Measurements from ENCODE around the gene NOP9. TPM values are rescaled to one million over a fixed set of nuclear protein-coding genes. Genes with fewer than 3 reads are reported as not detected.
A peak's percentile ranks its signal among the peaks of the same experiment; 100 is the strongest.

The NOP9 gene
- total and polyA plus RNA-seq, 2 experiments from 2014 or later, result 2.7 to 15.7 TPM

GRCh38 chr14:24334431-24335291, 35.0 kb downstream of the NOP9 start, which contains the start of gene ADCY4:
ADCY4 (minus strand) TSS chr14:24335071; CDS start chr14:24334652, 419 bp downstream.
- Histone ChIP-seq H3K27me3 (peaks cover 98% of the 10 kb centered on the region), H3K4me3 (peak within 1 kb of the TSS; percentile 23), H3K9me3 (ENCODE audit: low read depth) (no peaks in the 10 kb centered on the region), H3K27ac (no peak within 1 kb of the TSS), H3K36me3 (no peaks in the 10 kb centered on the region), H3K4me1 (ENCODE audit: low read depth) (peaks cover 7% of the 10 kb centered on the region)
- DNase-seq (ENCODE audit: low read depth in 1 of 2, low spot score in 1 of 2), result peak; percentile 15 to 25
- no peak for TF ChIP-seq CTCF (IDR thresholded peaks at IDR 0.05; ENCODE audit: low read depth, low read length)

- H3K4me1 ChIP-seq (ENCODE audit: low read depth), result peaks cover 7% of the 10 kb centered on the region
- H3K4me3 ChIP-seq, result no peak overlapping the region
- no peaks in the 10 kb centered on the region for H3K9me3 ChIP-seq (ENCODE audit: low read depth)
- peaks cover 98% of the 10 kb centered on the region for H3K27me3 ChIP-seq
- H3K27ac ChIP-seq, result no peak overlapping the region
- DNase-seq (ENCODE audit: low read depth in 1 of 2, low spot score in 1 of 2), result no peak
- no peak for TF ChIP-seq CTCF (IDR thresholded peaks at IDR 0.05; ENCODE audit: low read depth, low read length)
- H3K36me3 ChIP-seq, result no peaks in the 10 kb centered on the region
Observed at GRCh38 chr14:24335461-24336171, 36.0 kb downstream of the NOP9 start.

GRCh38 chr14:24337144-24337823, 37.6 kb downstream of the NOP9 start:
- Histone ChIP-seq H3K4me3 (no peak overlapping the region), H3K4me1 (ENCODE audit: low read depth) (peaks cover 7% of the 10 kb centered on the region), H3K27ac (no peak overlapping the region), H3K9me3 (ENCODE audit: low read depth) (no peaks in the 10 kb centered on the region), H3K27me3 (peaks cover 100% of the 10 kb centered on the region), H3K36me3 (no peaks in the 10 kb centered on the region)
- no peak for TF ChIP-seq CTCF (IDR thresholded peaks at IDR 0.05; ENCODE audit: low read depth, low read length)
- no peak for DNase-seq (ENCODE audit: low read depth in 1 of 2, low spot score in 1 of 2)

DNA sequence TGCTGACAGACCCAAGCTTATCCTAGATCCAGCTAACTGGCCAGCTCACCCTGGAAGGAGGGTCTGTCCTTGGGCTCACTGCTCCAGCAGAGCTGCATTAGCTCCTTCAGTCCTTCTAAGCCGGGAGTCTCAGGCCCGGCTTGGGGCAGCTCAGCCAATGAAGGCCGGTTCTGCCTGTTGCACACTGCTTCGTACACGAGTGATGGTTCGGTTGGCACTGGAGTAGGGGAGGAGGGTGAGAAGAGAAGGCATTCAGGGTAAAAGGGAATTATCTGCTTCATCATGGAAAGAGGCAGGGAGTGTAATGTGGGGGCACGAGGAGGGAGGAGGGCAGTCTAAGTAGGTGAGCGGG, 38.1 kb downstream of the NOP9 start:
- no peak for DNase-seq (ENCODE audit: low read depth in 1 of 2, low spot score in 1 of 2)
- Histone ChIP-seq H3K4me3 (no peak overlapping the region), H3K27me3 (peaks cover 100% of the 10 kb centered on the region), H3K9me3 (ENCODE audit: low read depth) (no peaks in the 10 kb centered on the region), H3K4me1 (ENCODE audit: low read depth) (peaks cover 1% of the 10 kb centered on the region), H3K36me3 (no peaks in the 10 kb centered on the region), H3K27ac (no peak overlapping the region)
- no peak for TF ChIP-seq CTCF (IDR thresholded peaks at IDR 0.05; ENCODE audit: low read depth, low read length)

GRCh38 chr14:24338843-24339242, 39.2 kb downstream of the NOP9 start:
- no peak for TF ChIP-seq CTCF (IDR thresholded peaks at IDR 0.05; ENCODE audit: low read depth, low read length)
- Histone ChIP-seq H3K27me3 (peaks cover 100% of the 10 kb centered on the region), H3K36me3 (no peaks in the 10 kb centered on the region), H3K4me3 (no peak overlapping the region), H3K9me3 (ENCODE audit: low read depth) (no peaks in the 10 kb centered on the region), H3K27ac (no peak overlapping the region), H3K4me1 (ENCODE audit: low read depth) (no peaks in the 10 kb centered on the region)
- DNase-seq (ENCODE audit: low read depth in 1 of 2, low spot score in 1 of 2), result no peak

Data from cardiac muscle cell (in vitro differentiated cells and primary cell).